KG1 (cell line): ENCODE results near the gene PACS1.
"Not testable (repeated sequence)": the region's sequence is repeated elsewhere in the genome, so short reads cannot be mapped to it uniquely, and the experiment has no call there.

Experiments
- DNase-seq: peaks from one replicate; lab custom pipeline; 2025; lab: John Stamatoyannopoulos, UW

PACS1 gene

GRCh38 chr11:66276619-66277018 lies 206.5 kb downstream of the PACS1 start:
- DNase-seq, result not testable (repeated sequence)

GRCh38 chr11:66277064-66277463 lies 207.0 kb downstream of the PACS1 start:
- DNase-seq, result not testable (repeated sequence)

- DNase-seq, result peak; percentile 55
Measured at GRCh38 chr11:66277471-66278362, 207.6 kb downstream of the PACS1 start, which contains the start of gene CNIH2. Gene CNIH2 (plus strand): TSS chr11:66278175. CDS start chr11:66278457, 282 bp downstream.

GRCh38 chr11:66278363-66279091 lies 208.5 kb downstream of the PACS1 start:
- no peak for DNase-seq

- DNase-seq, result no peak
Measured at GRCh38 chr11:66279092-66279734, 209.1 kb downstream of the PACS1 start.

- DNase-seq, result no peak
Measured at GRCh38 chr11:66280428-66280827, 210.4 kb downstream of the PACS1 start.

- DNase-seq, result no peak
Measured at GRCh38 chr11:66281001-66281400, 210.9 kb downstream of the PACS1 start.

- no peak for DNase-seq
Measured at GRCh38 chr11:66281776-66282467, 211.8 kb downstream of the PACS1 start.

GRCh38 chr11:66282468-66283455 lies 212.7 kb downstream of the PACS1 start:
- peak; percentile 99 for DNase-seq

GRCh38 chr11:66283461-66284105 lies 213.5 kb downstream of the PACS1 start:
- DNase-seq, result no peak

- DNase-seq, result no peak
Measured at GRCh38 chr11:66284526-66285078, 214.5 kb downstream of the PACS1 start.

GRCh38 chr11:66285250-66285947 lies 215.3 kb downstream of the PACS1 start:
- DNase-seq, result no peak

GRCh38 chr11:66286699-66287098 lies 216.6 kb downstream of the PACS1 start:
- DNase-seq, result no peak

- DNase-seq, result no peak
Measured at GRCh38 chr11:66287211-66287888, 217.3 kb downstream of the PACS1 start.

- no peak for DNase-seq
Measured at GRCh38 chr11:66287889-66288670, 218.0 kb downstream of the PACS1 start.

- peak; percentile 98 for DNase-seq
Measured at GRCh38 chr11:66288671-66289547, 218.8 kb downstream of the PACS1 start, which contains the start of gene YIF1A. Gene YIF1A (minus strand): TSS chr11:66289143. CDS start chr11:66288985, 158 bp downstream.
